ENCODE measurements around the gene S100A16. TPM values are rescaled to one million over a fixed set of nuclear protein-coding genes. Genes with fewer than 3 reads are reported as not detected.
A peak's percentile ranks its signal among the peaks of the same experiment; 100 is the strongest.

The S100A16 gene
- polyA plus RNA-seq, 2 of the 4 experiments (the other 2 are of a cell fraction): 270 to 298 TPM

GRCh38 chr1:153570874-153571273 lies 42.1 kb downstream of the S100A16 start:
- 85% methylated on average over 5 of the region's 5 CpGs for WGBS (ENCODE audit: missing lambda C conversion rate)
- FAIRE-seq (no peak), ATAC-seq (no peak), DNase-seq (ENCODE audit: low read depth in 1 of 2, low spot score in 1 of 2) (no peak)
- POLR2A ChIA-PET: interaction anchor here (2.5 to 3.4 kb wide), 2 partner anchors 36 to 63 kb away, joined by 12 to 24 read pairs; partner anchors contain the start of genes CHTOP and S100A6
- Histone ChIP-seq H3K27ac (0 out of 6 replicates have a peak overlapping the region, but pooled peaks of 1 of the 2 experiments have one; percentile 8), H3K4me2 (no peak overlapping the region), H3K9me3 (no peaks in the 10 kb centered on the region), H3K4me1 (peaks cover 36% of the 10 kb centered on the region), H3K4me3 (no peak overlapping the region)
- TF ChIP-seq NFE2L2 (conservative IDR thresholded peaks at IDR 0.05; ENCODE audit: low read length): no peak
- TF ChIP-seq MAX (IDR thresholded peaks at IDR 0.05): no peak
- TF ChIP-seq RCOR1 (IDR thresholded peaks at IDR 0.05; ENCODE audit: low read depth, low read length): no peak
- TF ChIP-seq FOSB (CRISPR knock-in tag; IDR thresholded peaks at IDR 0.05): no peak
- TF ChIP-seq ZSCAN20 (CRISPR knock-in tag; IDR thresholded peaks at IDR 0.05): no peak
- no peak for TF ChIP-seq KDM1A (IDR thresholded peaks at IDR 0.05; ENCODE audit: low read depth)
- TF ChIP-seq RAD21 (conservative IDR thresholded peaks at IDR 0.05 in 1 of 2, IDR thresholded peaks at IDR 0.05 in 1 of 2): no peak
- TF ChIP-seq EHF (CRISPR knock-in tag; IDR thresholded peaks at IDR 0.05): no peak
- no peak for TF ChIP-seq HEYL (CRISPR knock-in tag; IDR thresholded peaks at IDR 0.05)
- TF ChIP-seq EP300 (IDR thresholded peaks at IDR 0.05): no peak
- TF ChIP-seq HES2 (IDR thresholded peaks at IDR 0.05): no peak
- TF ChIP-seq ZC3H11A (IDR thresholded peaks at IDR 0.05): no peak
- TF ChIP-seq, protein P1, sequence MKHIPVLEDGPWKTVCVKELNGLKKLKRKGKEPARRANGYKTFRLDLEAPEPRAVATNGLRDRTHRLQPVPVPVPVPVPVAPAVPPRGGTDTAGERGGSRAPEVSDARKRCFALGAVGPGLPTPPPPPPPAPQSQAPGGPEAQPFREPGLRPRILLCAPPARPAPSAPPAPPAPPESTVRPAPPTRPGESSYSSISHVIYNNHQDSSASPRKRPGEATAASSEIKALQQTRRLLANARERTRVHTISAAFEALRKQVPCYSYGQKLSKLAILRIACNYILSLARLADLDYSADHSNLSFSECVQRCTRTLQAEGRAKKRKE (CRISPR knock-in tag; IDR thresholded peaks at IDR 0.05; ENCODE audit: low read depth): no peak
- TF ChIP-seq NR3C1 (IDR thresholded peaks at IDR 0.05): no peak
- no peak for TF ChIP-seq RNF2 (IDR thresholded peaks at IDR 0.05; ENCODE audit: borderline replicate concordance, low read depth)
- TF ChIP-seq, protein P2, sequence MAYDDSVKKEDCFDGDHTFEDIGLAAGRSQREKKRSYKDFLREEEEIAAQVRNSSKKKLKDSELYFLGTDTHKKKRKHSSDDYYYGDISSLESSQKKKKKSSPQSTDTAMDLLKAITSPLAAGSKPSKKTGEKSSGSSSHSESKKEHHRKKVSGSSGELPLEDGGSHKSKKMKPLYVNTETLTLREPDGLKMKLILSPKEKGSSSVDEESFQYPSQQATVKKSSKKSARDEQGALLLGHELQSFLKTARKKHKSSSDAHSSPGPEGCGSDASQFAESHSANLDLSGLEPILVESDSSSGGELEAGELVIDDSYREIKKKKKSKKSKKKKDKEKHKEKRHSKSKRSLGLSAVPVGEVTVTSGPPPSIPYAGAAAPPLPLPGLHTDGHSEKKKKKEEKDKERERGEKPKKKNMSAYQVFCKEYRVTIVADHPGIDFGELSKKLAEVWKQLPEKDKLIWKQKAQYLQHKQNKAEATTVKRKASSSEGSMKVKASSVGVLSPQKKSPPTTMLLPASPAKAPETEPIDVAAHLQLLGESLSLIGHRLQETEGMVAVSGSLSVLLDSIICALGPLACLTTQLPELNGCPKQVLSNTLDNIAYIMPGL (CRISPR knock-in tag; IDR thresholded peaks at IDR 0.05; ENCODE audit: borderline replicate concordance): no peak
- CTCF ChIA-PET: interaction anchor here (0.6 to 7.5 kb wide), 17 partner anchors 15 to 701 kb away, joined by 3 to 471 read pairs (median 32); partner anchors contain the start of genes CHTOP, NPR1, S100A1 and S100A13

DNA sequence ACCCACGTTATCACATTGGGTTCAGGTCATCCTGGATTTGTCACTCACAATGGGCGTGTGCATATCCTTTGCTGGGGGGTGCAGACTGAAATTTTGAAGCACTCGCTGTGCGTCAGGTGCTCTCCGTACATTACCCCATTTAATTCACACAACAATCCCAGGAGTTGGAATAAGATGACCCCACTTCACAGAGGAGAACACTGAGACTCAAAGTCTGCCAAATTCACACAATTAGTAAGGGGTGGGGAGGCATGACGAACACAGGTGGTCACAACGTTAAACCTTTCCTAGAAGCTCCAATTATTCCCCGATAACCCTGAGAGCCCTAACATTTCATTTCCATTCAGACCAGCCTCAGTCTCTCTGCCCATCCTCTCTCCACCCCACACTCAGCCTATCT lies 43.5 kb downstream of the S100A16 start:
- H3K4me1 ChIP-seq: peaks cover 50% of the 10 kb centered on the region

DNA sequence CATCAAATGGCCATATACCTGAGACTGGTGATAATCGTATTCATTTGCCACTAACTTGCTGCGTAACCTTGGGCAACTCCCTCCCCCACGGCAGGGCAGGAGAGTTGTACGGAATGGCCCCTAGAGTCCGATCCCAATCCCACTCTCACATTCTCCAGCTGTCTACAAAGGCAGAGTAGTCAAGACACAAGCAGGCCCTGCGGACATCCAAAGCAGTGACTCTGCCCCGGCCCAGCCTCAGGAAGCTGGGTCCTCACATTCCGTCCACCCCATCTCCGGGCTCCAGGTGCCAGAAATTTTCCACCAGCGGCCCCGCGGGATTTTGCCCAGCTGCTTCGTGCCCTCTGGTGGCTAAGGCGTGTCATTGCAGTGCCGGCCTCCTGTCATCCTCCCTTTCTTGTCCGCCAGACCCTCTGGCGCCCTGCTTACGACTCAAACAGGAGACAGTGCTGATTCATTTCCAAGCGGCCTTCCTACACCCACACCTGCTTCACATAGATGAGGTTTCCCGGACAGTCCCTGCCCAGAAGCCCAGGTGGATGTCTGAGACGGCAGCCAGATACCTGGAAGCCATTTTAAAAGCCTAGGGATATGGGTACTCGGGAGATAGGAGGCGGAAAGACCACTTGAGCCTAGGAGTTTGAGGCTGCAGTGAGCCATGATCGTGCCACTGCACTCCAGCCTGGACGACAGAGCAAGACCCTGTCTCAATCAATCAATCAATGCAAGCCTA lies 44.4 kb downstream of the S100A16 start:
- 9% methylated on average over 22 of the region's 25 CpGs for WGBS (ENCODE audit: missing lambda C conversion rate)
- peak overlapping the region; percentile 97 to 100 for H3K27ac ChIP-seq
- FAIRE-seq (no peak), DNase-seq (ENCODE audit: low read depth in 1 of 2, low spot score in 1 of 2) (peak; percentile 93), ATAC-seq (peak; percentile 32 to 55)
- peak overlapping the region; percentile 80 for H3K4me2 ChIP-seq
- no peaks in the 10 kb centered on the region for H3K9me3 ChIP-seq
- peak overlapping the region; percentile 24; the same call in 2 of the 3 replicates for H3K4me3 ChIP-seq
- ChIA-PET POLR2A (interaction anchor here (0.5 to 2.4 kb wide), 9 partner anchors 20 to 159 kb away, joined by 3 to 102 read pairs (median 4); partner anchors contain the start of genes CHTOP, INTS3, S100A13 and S100A4), CTCF (interaction anchor here (0.6 to 7.5 kb wide), 38 partner anchors 9 to 218 kb away, joined by 3 to 471 read pairs (median 6); partner anchors contain the start of genes CHTOP, NPR1, S100A1 and S100A13)
- peaks cover 59% of the 10 kb centered on the region for H3K4me1 ChIP-seq
- TF ChIP-seq, protein P3, sequence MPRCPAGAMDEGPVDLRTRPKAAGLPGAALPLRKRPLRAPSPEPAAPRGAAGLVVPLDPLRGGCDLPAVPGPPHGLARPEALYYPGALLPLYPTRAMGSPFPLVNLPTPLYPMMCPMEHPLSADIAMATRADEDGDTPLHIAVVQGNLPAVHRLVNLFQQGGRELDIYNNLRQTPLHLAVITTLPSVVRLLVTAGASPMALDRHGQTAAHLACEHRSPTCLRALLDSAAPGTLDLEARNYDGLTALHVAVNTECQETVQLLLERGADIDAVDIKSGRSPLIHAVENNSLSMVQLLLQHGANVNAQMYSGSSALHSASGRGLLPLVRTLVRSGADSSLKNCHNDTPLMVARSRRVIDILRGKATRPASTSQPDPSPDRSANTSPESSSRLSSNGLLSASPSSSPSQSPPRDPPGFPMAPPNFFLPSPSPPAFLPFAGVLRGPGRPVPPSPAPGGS (IDR thresholded peaks at IDR 0.05): no peak
- TF ChIP-seq FOSL2 (IDR thresholded peaks at IDR 0.05) (no peak), FOSL2 (CRISPR knock-in tag; IDR thresholded peaks at IDR 0.05) (peak; percentile 37; the same call in 1 of the 2 replicates), CHD2 (IDR thresholded peaks at IDR 0.05; ENCODE audit: low read length, partially characterized antibody) (no peak), EHMT2 (IDR thresholded peaks at IDR 0.05; ENCODE audit: low read depth) (no peak), GATA3 (IDR thresholded peaks at IDR 0.05; ENCODE audit: borderline replicate concordance) (0 out of 2 replicates have a peak, but pooled peaks have one; percentile 11), RFX5 (IDR thresholded peaks at IDR 0.05) (no peak), HOXB5 (CRISPR knock-in tag; IDR thresholded peaks at IDR 0.05) (peak; percentile 31; the same call in 1 of the 2 replicates), EP300 (IDR thresholded peaks at IDR 0.05) (no peak), FOXS1 (CRISPR knock-in tag; IDR thresholded peaks at IDR 0.05) (no peak), JUN (IDR thresholded peaks at IDR 0.05) (peak in 1 of 2 experiments; percentile 59; a peak in 1 of 5 replicates), HEYL (CRISPR knock-in tag; IDR thresholded peaks at IDR 0.05) (no peak)

More for the DNA sequence above, 43.5 kb downstream of the S100A16 start:
- Histone ChIP-seq H3K4me3 (no peak overlapping the region), H3K27ac (peak overlapping the region in 1 of 2 experiments; percentile 97; a peak in 4 of 6 replicates), H3K9me3 (no peaks in the 10 kb centered on the region), H3K4me2 (no peak overlapping the region)
- ChIA-PET POLR2A (interaction anchor here (2.4 kb wide), 1 partner anchor 35 kb away, joined by 102 read pairs; the partner anchor contains the start of gene S100A6), CTCF (interaction anchor here (0.7 to 7.5 kb wide), 16 partner anchors 9 to 217 kb away, joined by 3 to 471 read pairs (median 30); partner anchors contain the start of genes CHTOP, NPR1, S100A1 and S100A13)
- TF ChIP-seq FOSL2 (IDR thresholded peaks at IDR 0.05) (no peak), FOSL2 (CRISPR knock-in tag; IDR thresholded peaks at IDR 0.05) (no peak), KDM1A (IDR thresholded peaks at IDR 0.05; ENCODE audit: low read depth) (0 out of 2 replicates have a peak, but pooled peaks have one; percentile 26)
- DNase-seq (ENCODE audit: low read depth in 1 of 2, low spot score in 1 of 2): no peak
- no peak for FAIRE-seq
- ATAC-seq: no peak
- WGBS (ENCODE audit: missing lambda C conversion rate): 90% methylated on average over 8 of the region's 8 CpGs

All from A549 (cell line).